H1 (cell line): ENCODE data around the gene PLEKHN1. TPM values are rescaled to one million over a fixed set of nuclear protein-coding genes. Genes with fewer than 3 reads are reported as not detected.

Experiments
- BRCA1 ChIP-seq: IDR thresholded peaks from 2 replicates; pipeline ENCODE4 v1.6.1; 2012; ENCODE audit warnings: low read depth, low read length, improper control_type of control experiment
- CTCF ChIP-seq, 3 experiments: IDR thresholded peaks; 1 replicate in 2 of 3; 2 replicates in 1 of 3; pipeline versions ENCODE4 v1.5.1 to v1.6.1; 2011; ENCODE audit warnings: low read length in 3 of 3, mild to moderate bottlenecking in 3 of 3, inconsistent platforms in 2 of 3, low read depth in 1 of 3, moderate library complexity in 1 of 3; ENCODE audit not compliant: insufficient read depth in 1 of 3; ENCODE audit errors: control extremely low read depth in 1 of 3
- JUN ChIP-seq: IDR thresholded peaks from 2 replicates; pipeline ENCODE4 v1.6.1; 2011; ENCODE audit warnings: low read depth, mild to moderate bottlenecking, improper control_type of control experiment, low read length
- KDM5A ChIP-seq: fragments of 200-600 bp; IDR thresholded peaks from 2 replicates; pipeline ENCODE4 v1.7.1; 2012; ENCODE audit warnings: mild to moderate bottlenecking, low read length, inconsistent platforms, mixed read lengths
- RBBP5 ChIP-seq: IDR thresholded peaks from 2 replicates; pipeline ENCODE4 v1.7.1; 2012; ENCODE audit warnings: low read depth, mild to moderate bottlenecking, inconsistent platforms, low read length, moderate library complexity, borderline replicate concordance
- SP2 ChIP-seq: IDR thresholded peaks from 2 replicates; pipeline ENCODE4 v1.6.1; 2012; ENCODE audit warnings: mild to moderate bottlenecking, low read length, inconsistent platforms
- polyA plus RNA-seq, 7 experiments: library from polyadenylated mRNA; depleted of rRNA in 3 of 7; stranded (reverse) in 5 of 7; unstranded in 2 of 7; fragments of >200 nt in 5 of 7; fragments of 200-250 nt in 2 of 7; gene quantifications; 1 replicate in 5 of 7; 2 replicates in 1 of 7; 4 replicates in 1 of 7; pipeline versions ENCODE4 v1.2.1 to v1.2.3, GENCODE V29; 2011 to 2013; ENCODE audit warnings: missing spikeins in 2 of 7, mixed read lengths in 2 of 7
- total RNA-seq: library from RNA; stranded (reverse); fragmentation: NEBNext Ultra II Directional; extraction: Animal tissue kit (Norgen Biotek cat#: 25700); gene quantifications from 2 replicates; pipeline ENCODE4 v1.2.1, GENCODE V29; 2021

Gene PLEKHN1
- total and polyA plus RNA-seq, 2 of the 8 experiments (the other 6 are each of a cell fraction or from before 2014, with no cell fraction given) = 0.39 to 1.5 TPM

GRCh38 chr1:936348-937264 lies 29.7 kb upstream of the PLEKHN1 start (continued):
- TF ChIP-seq RBBP5 (no peak), CTCF (IDR thresholded peaks at IDR 0.05; ENCODE audit: control extremely low read depth in 1 of 3, insufficient read depth in 1 of 3, low read depth in 1 of 3, low read length in 3 of 3) (no peak), SP2 (no peak), JUN (no peak), KDM5A (no peak), BRCA1 (no peak)
- TF ChIP-seq, all 59 proteins: peak for 0
